A673 (cell line): ENCODE measurements around the gene EDEM2. TPM values are rescaled to one million over a fixed set of nuclear protein-coding genes. Genes with fewer than 3 reads are reported as not detected.

Source experiments
- BruUV-seq: library from RNA; stranded (reverse); fragments of 400-500 nt; replicated peaks from 2 replicates; lab custom pipeline; 2021; lab: Mats Ljungman, UMichigan
- CTCF ChIA-PET: fragments of 300-600 bp; sonication (Branson Sonifier 250); formaldehyde crosslinking; loops from one replicate; lab custom pipeline; 2022; ENCODE audit warnings: antibody characterized with exemption; lab: Charles Lee
- POLR2A ChIA-PET: fragments of 300-600 bp; sonication (Branson Sonifier 250); formaldehyde crosslinking; loops from one replicate; lab custom pipeline; 2022; ENCODE audit warnings: antibody characterized with exemption; ENCODE audit not compliant: low non-redundant PET; lab: Charles Lee
- DNase-seq: peaks from one replicate; pipeline ENCODE4 v3.0.0-alpha.2; 2015; ENCODE audit warnings: low spot score
- H3K27ac ChIP-seq: fragments of 200-600 bp; sonication (generic); 2 replicates; pipeline ENCODE4 v1.5.1; 2016; ENCODE audit warnings: mixed run types, low read depth, mild to moderate bottlenecking, mixed read lengths, antibody characterized with exemption, low read length; ENCODE audit not compliant: poor library complexity, severe bottlenecking
- H3K27me3 ChIP-seq: fragments of 200-600 bp; sonication (generic); replicated peaks from 2 replicates; pipeline ENCODE4 v1.6.1; 2017; ENCODE audit warnings: mixed run types, low read depth, mild to moderate bottlenecking, mixed read lengths, antibody characterized with exemption, low read length; ENCODE audit not compliant: insufficient read depth, poor library complexity
- H3K36me3 ChIP-seq: fragments of 200-600 bp; sonication (generic); 2 replicates; pipeline ENCODE4 v1.6.1; 2016; ENCODE audit warnings: mixed run types, mild to moderate bottlenecking, mixed read lengths, antibody characterized with exemption, low read length; ENCODE audit not compliant: insufficient read depth, poor library complexity, severe bottlenecking
- H3K4me1 ChIP-seq: fragments of 200-600 bp; sonication (generic); 2 replicates; pipeline ENCODE4 v1.6.1; 2017; ENCODE audit warnings: mixed run types, mild to moderate bottlenecking, mixed read lengths, antibody characterized with exemption, low read length; ENCODE audit not compliant: insufficient read depth, poor library complexity, severe bottlenecking
- H3K4me3 ChIP-seq: fragments of 200-600 bp; sonication (generic); 2 replicates; pipeline ENCODE4 v1.5.1; 2016; ENCODE audit warnings: low read depth, mixed run types, mild to moderate bottlenecking, mixed read lengths, low read length; ENCODE audit not compliant: poor library complexity, severe bottlenecking
- H3K9me3 ChIP-seq: fragments of 200-600 bp; sonication (generic); 2 replicates; pipeline ENCODE4 v1.6.1; 2016; ENCODE audit warnings: mixed run types, low read depth, mild to moderate bottlenecking, mixed read lengths, antibody characterized with exemption, low read length; ENCODE audit not compliant: poor library complexity, severe bottlenecking
- EZH2 ChIP-seq: fragments of 200-600 bp; sonication (generic); IDR thresholded peaks from 2 replicates; pipeline ENCODE4 v1.6.1; 2017; ENCODE audit warnings: borderline replicate concordance, low read depth, mild to moderate bottlenecking, mixed read lengths, antibody characterized with exemption, low read length; ENCODE audit not compliant: poor library complexity, severe bottlenecking
- intact Hi-C: fragments of 100-400 bp; cut with micrococcal nuclease; formaldehyde crosslinking; loops from one replicate; pipeline ENCODE4 v1.10.0; 2022; ENCODE audit not compliant: unreplicated experiment
- total RNA-seq: library from RNA; stranded (reverse); gene quantifications from 2 replicates; pipeline ENCODE4 v1.2.3, GENCODE V29; 2021
- TF ChIP-seq, protein P1 (sequence below): fragments of 300-800, 200-600 bp; sonication (generic); conservative IDR thresholded peaks from 2 replicates; pipeline ENCODE4 v1.5.1; 2017; ENCODE audit warnings: low read depth, mild to moderate bottlenecking, antibody characterized with exemption, low read length, moderate library complexity, mixed read lengths

Gene EDEM2
- total RNA-seq, 1 experiment from 2014 or later = 13.6 TPM

DNA sequence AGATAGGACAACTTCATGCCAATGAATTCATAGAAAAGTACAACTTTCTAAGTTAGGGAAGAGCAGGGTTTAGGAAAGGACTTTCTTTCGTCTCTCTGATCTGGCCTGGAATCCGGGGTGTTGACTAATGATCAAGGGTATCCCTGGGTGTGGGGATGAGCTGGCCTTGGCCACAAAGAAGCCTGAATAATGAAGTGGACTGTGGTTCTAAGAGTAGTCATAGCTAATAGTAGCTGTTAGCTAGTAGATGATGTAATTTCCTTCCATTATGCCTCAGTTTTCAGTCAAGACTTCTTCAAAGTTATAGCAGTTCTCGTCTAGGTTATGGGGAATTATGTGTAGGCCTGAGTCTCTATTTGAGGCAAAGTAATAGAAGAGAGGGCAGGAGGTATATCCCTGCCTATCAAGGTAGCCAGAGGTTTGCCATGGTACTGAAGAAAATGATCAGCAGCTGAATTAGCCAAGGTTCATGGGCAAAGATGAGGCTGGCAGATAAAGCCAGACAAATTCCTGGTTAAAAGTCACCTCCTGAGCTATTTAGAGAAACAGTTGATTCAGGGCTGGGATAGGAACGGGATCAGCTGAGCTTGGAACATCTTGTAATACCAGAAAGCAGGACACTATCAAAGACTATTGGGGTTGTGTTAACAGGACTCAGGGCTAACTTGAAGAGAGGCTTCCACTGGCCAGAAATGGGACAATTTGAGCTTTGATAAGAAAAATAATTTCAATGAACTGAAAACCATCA, 35.8 kb downstream of the EDEM2 start:
- H3K27ac ChIP-seq = no peak overlapping the region
- BruUV-seq = no TSS peak
- intact Hi-C loops = no loop called here

DNA sequence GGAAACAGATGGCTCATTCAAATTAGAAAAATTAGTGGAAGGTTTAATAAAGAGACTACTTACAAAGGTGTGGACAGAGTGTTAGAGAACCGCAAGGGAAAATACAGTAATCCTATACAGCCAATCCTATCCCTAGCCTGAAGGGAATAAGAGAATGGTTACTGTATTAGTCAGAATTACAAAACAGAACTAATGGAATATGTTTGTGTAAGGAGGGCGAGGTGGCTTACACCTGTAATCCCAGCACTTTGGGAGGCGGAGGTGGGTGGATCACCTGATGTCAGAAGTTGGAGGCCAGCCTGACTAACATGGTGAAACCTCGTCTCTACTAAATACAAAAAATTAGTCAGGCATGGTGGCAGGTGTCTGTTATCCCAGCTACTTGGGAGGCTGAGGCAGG, 38.2 kb downstream of the EDEM2 start:
- Histone ChIP-seq H3K27ac (no peak overlapping the region), H3K9me3 (no peaks in the 10 kb centered on the region), H3K36me3 (no peaks in the 10 kb centered on the region), H3K4me3 (no peak overlapping the region), H3K27me3 (no peaks in the 10 kb centered on the region), H3K4me1 (no peaks in the 10 kb centered on the region)
- ChIA-PET POLR2A (no interaction called here), CTCF (no interaction called here)
- no peak for TF ChIP-seq EZH2
- TF ChIP-seq, protein P1, sequence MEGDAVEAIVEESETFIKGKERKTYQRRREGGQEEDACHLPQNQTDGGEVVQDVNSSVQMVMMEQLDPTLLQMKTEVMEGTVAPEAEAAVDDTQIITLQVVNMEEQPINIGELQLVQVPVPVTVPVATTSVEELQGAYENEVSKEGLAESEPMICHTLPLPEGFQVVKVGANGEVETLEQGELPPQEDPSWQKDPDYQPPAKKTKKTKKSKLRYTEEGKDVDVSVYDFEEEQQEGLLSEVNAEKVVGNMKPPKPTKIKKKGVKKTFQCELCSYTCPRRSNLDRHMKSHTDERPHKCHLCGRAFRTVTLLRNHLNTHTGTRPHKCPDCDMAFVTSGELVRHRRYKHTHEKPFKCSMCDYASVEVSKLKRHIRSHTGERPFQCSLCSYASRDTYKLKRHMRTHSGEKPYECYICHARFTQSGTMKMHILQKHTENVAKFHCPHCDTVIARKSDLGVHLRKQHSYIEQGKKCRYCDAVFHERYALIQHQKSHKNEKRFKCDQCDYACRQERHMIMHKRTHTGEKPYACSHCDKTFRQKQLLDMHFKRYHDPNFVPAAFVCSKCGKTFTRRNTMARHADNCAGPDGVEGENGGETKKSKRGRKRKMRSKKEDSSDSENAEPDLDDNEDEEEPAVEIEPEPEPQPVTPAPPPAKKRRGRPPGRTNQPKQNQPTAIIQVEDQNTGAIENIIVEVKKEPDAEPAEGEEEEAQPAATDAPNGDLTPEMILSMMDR = no peak
- intact Hi-C loops = no loop called here
- BruUV-seq = no TSS peak
- DNase-seq = no peak

More for the DNA sequence above, 35.8 kb downstream of the EDEM2 start:
- Histone ChIP-seq H3K27me3 (no peaks in the 10 kb centered on the region), H3K4me3 (no peak overlapping the region), H3K36me3 (no peaks in the 10 kb centered on the region), H3K4me1 (no peaks in the 10 kb centered on the region), H3K9me3 (no peaks in the 10 kb centered on the region)
- no peak for TF ChIP-seq EZH2
- TF ChIP-seq, protein P1 = no peak
- CTCF ChIA-PET = interaction anchor here (0.7 kb wide), 1 partner anchor 15 kb away, joined by 5 read pairs; no protein-coding TSS in a partner anchor
- POLR2A ChIA-PET = no interaction called here
- no peak for DNase-seq

DNA sequence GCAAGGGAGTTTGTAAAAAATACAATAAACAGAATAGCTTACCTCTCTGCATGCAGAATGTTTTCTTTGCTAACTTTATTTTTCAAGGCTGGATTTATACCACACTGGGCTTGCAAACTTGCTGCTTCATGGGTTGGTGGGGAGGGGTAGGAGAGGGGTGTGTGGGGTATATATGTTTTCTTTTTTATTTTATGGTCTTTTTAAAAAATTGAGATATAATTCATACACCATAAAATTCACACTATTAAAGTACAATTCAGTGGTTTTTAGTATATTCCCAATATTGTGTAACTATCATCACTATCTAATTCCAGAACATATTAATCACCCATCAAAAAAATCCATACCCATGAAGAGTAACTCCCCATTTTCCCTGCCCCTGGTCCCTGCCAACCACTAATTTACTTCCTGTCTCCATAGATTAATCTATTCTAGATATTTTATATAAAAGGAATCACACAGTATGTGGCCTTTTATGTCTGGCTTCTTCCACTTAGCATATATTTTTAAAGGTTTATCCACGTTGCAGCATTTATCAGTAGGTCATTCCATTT, 40.2 kb downstream of the EDEM2 start:
- Histone ChIP-seq H3K36me3 (no peaks in the 10 kb centered on the region), H3K9me3 (no peaks in the 10 kb centered on the region), H3K27me3 (no peaks in the 10 kb centered on the region), H3K27ac (no peak overlapping the region), H3K4me3 (no peak overlapping the region), H3K4me1 (no peaks in the 10 kb centered on the region)
- no peak for DNase-seq
- no peak for TF ChIP-seq EZH2
- TF ChIP-seq, protein P1 = no peak
- ChIA-PET POLR2A (no interaction called here), CTCF (no interaction called here)
- BruUV-seq = no TSS peak
- intact Hi-C loops = no loop called here
